GM13977 (cell line): ENCODE measurements around the gene ZNF362.

Experiments used
- DNase-seq: peaks from one replicate; pipeline ENCODE4 v3.0.0; 2012; ENCODE audit warnings: low spot score
- in situ Hi-C: fragments of 300-500 bp; cut with MboI; formaldehyde crosslinking; loops from one replicate; pipeline ENCODE4 v1.12.0; 2022; ENCODE audit warnings: low sequenced_read_pairs, low pct_unique_long_range_greater_than_20kb, mixed read lengths, inconsistent platforms; ENCODE audit not compliant: unreplicated experiment
- TF ChIP-seq, protein P1 (sequence below): IDR thresholded peaks from 2 replicates; pipeline ENCODE4 v1.5.1; 2012; ENCODE audit warnings: mild to moderate bottlenecking, control low read depth; ENCODE audit not compliant: insufficient read depth; ENCODE audit errors: extremely low read depth, missing control alignments

The ZNF362 gene

DNA sequence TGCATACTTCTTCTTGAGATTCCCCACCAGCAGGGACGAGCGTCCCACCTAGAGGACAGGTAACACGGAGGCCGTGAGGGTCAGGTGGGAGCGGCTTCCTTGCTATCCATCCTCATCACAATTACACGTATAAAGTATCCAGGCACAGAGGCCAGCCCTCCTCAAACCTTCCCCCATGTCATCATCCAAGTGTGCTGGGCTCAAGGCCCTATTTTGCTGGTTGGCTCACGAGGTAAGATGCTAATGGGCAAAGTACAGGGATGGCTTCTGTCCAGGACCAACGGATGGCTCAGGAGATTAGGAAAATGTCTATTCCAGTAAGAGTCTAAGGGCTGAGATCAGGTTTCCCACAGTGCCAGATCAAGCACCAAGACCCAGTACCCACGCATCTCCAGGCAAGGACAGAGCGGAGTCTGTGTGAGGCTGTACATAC is 76.1 kb downstream of the ZNF362 start:
- DNase-seq, result no peak
- in situ Hi-C loops, result no loop called here
- TF ChIP-seq, protein P1, sequence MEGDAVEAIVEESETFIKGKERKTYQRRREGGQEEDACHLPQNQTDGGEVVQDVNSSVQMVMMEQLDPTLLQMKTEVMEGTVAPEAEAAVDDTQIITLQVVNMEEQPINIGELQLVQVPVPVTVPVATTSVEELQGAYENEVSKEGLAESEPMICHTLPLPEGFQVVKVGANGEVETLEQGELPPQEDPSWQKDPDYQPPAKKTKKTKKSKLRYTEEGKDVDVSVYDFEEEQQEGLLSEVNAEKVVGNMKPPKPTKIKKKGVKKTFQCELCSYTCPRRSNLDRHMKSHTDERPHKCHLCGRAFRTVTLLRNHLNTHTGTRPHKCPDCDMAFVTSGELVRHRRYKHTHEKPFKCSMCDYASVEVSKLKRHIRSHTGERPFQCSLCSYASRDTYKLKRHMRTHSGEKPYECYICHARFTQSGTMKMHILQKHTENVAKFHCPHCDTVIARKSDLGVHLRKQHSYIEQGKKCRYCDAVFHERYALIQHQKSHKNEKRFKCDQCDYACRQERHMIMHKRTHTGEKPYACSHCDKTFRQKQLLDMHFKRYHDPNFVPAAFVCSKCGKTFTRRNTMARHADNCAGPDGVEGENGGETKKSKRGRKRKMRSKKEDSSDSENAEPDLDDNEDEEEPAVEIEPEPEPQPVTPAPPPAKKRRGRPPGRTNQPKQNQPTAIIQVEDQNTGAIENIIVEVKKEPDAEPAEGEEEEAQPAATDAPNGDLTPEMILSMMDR, result no peak

DNA sequence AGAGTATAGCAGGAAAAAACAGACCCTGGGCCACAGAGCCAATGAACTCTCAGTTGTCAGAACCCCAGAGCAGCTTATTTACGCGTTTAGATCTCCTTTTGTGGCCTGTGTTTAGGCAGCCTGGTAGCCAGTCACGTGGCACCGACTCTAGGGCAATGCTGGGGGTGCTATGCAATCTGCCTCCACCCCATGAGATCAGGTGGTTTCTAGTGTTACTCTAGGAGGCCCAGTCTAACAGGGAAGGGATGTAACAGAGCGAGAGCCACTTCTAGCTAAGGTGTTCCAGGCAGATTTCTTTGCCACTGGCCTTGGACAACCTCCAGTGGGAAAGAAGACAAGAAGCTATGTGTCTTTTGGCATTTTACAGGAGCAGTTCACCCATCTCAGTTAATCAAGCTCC is 76.6 kb downstream of the ZNF362 start:
- DNase-seq, result no peak
- in situ Hi-C loops, result no loop called here

DNA sequence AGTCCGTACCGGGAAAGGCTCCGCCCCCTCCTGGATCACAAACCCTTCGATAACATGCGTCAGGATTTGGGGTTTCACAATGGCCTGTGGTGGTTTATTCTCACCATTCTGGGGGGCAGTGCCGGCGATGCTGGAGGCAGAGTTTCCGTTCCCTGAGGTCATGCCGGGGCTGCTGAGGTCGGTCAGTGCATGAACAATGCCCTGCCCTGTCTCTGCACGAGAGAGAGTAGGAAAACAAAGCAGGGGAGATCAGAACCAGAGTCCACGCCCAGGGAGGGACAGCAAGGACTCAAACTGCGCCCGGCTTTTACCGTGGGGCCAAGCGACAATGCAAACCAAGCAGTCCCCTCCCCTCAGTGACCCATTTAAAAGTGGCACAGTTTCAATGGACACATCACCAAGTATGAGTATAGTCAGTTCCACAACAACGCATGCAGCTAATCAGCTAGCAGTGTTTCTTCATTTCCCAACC is 77.8 kb downstream of the ZNF362 start:
- in situ Hi-C loops, result no loop called here
- TF ChIP-seq, protein P1, result no peak
- DNase-seq, result no peak

More for the DNA sequence above, 76.6 kb downstream of the ZNF362 start:
- TF ChIP-seq, protein P1, result no peak

DNA sequence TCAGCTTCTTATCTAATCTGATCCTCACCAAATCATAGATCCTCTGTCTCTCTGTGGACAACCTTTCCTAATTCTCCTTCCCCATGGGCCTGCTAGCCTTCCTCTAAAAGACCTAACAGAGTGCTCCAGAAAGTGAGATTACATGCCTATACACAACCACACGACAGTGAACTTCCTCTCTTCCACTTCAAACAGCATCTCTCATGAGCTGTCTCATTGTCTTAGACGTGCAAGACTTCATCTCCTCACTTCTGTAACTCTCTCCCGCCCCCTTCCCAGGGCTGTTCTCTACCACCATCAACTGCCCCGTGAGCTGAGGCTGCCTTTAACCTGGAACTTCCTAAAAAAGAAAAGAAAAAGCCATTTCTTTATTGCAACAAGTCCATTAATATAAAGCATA is 78.7 kb downstream of the ZNF362 start:
- TF ChIP-seq, protein P1, result no peak
- in situ Hi-C loops, result no loop called here
- DNase-seq, result peak; percentile 7

DNA sequence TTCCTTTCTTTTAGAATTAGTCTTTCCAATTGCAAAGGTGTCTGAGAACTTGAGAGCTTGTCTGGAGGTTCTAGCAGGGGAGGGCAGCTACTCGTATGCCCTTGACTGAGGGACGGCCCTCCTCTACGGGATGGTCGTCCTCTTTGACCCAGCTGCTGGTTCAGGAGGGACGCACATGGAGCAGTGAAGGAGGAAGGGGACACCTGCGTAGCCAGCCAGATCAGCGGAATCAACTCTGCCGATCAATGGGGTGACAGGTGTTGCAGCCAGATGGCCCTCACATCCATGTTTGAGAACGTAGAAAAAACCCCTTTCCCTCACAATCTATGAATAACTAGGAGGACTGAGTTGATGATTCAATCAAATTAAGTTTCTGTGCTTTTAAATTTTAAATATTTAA is 80.3 kb downstream of the ZNF362 start:
- DNase-seq, result no peak
- TF ChIP-seq, protein P1, result no peak
- in situ Hi-C loops, result no loop called here

DNA sequence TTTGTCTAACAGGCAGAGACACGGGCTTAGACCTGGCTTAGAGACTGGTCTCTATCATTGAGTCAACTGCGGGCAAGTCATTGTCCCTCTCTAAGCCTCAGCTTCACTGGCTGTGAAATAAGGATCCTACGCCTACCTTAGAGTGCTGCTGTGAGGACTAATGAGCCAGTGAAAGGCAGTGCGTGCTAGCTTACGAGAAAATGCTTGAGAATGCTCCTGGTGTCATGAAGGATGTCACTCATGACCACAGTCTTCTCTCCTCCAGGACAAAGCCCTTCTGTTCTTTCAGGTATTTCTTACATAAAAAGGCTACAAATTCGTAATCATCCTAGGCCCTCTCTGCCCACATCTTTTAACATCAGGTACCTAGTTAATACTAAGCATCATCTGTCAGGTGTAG is 81.1 kb downstream of the ZNF362 start:
- TF ChIP-seq, protein P1, result no peak
- DNase-seq, result no peak
- in situ Hi-C loops, result no loop called here

DNA sequence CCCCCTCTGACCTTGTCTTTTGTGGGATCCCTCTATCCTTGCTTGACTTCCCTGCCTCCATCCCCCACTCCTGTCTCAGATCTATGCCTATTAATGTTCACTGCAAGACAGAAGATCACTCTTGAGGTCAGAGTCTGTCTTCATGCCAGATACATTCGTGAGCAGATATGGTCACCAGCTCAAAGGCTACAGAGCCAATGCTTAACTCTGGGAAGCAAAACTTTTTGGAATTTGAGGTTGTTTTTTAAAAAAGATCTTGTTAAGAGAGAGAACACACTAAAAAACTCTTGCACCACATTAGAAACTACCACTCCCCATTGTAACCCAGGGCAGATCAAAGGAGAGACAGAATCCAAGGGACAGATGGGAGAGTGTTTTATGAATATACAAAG is 81.8 kb downstream of the ZNF362 start:
- TF ChIP-seq, protein P1, result no peak
- DNase-seq, result no peak
- in situ Hi-C loops, result no loop called here
